ENCODE results near the gene BABAM1. TPM values are rescaled to one million over a fixed set of nuclear protein-coding genes. Genes with fewer than 3 reads are reported as not detected.

Gene BABAM1
- polyA plus RNA-seq, 12 donors = 73.5 to 168 (median 85.4) TPM; not detected in 1

DNA sequence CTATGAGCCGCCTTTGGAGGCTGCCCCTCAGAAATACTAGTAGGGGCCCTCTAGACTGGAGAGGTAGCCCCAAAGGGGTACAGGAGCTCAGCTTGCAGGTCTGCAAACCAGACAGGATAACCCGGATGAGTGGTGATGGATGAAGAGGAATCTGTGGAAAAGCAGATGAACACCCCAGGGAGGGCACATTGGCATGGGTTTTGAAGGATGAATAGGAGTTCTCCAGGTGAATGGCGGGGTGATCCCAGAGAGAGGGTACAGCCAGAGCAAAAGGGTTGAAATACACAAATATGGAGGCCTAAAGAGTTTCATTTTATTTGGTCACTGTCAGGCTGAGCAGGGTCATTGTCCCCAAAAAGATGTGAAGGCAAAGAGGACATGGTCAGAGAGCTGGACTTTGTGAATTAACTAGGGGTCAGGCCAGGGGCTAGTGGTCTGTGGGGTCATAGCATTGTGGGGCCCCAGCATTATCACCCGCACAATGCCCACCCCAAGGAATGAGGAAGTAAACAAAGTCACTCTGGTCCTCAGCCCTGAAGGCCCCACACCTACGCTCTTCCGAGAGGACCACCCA lies 26.3 kb upstream of the BABAM1 start:
- DNase-seq = no peak

DNA sequence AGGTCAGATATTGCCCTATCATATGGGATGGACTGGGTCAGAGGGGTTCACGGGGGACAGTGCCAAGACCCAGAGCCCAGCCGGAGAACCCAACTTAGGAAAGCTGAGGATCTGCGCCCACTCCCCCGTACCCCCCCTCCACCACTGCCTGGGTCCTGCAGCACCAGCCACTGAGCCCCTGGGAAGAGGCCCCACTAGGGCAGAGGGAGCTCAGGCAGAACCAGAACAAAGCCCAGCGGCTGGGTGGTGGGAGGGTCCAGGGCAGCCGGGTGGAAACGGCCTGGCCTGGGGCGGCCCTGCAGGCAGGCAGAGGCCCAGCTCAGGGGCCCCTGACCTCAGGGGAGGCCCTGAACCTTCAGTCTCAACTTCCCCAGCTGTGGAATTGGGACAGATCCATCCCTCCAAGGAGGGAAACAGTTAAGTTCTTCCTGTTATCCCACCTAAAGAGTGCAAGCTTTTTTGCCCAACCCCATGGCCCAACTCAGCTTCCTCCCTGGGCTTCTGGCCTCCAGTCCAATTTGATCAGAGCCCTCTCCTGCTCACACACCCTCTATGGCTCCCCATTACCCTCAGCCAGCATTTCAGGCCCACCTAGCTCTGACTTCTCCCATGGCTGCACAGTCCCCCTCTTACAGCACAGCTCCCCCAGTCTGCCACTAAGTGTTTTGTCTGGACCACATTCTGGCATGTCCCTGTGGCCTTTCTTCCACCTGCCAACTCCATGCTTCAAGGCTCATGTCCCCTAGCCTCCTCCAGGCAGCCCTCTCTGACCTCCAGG lies 24.6 kb upstream of the BABAM1 start:
- DNase-seq = no peak

DNA sequence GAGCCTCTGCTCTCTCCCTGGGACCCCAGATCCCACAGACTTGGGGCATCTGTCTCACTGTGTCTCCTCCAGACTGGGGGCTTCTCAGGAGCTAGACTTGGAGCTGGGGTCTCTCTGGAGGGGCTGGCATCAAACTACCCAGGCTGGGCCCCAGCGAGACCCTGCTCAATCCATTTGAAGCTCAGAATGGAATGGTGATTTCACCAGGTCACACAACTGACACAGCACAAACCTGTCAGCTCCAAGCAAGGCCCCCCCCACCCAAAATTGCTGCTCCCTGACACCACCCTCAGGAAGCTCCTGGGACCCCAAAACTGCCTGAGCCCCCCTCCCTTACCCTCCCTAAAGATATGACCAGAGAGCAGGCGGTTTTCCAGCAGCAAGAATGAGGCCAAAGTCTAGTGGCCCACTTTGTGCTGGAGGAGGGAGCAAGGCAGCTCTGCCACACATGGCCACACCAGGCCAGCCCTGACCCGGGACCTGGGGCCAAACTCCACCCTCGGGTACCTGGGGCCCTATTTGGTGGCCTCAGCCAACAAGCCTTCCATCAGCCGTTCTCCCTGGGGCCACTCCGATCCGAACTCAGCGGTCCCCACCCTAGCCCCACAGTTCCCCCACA lies 23.9 kb upstream of the BABAM1 start:
- DNase-seq = no peak

DNA sequence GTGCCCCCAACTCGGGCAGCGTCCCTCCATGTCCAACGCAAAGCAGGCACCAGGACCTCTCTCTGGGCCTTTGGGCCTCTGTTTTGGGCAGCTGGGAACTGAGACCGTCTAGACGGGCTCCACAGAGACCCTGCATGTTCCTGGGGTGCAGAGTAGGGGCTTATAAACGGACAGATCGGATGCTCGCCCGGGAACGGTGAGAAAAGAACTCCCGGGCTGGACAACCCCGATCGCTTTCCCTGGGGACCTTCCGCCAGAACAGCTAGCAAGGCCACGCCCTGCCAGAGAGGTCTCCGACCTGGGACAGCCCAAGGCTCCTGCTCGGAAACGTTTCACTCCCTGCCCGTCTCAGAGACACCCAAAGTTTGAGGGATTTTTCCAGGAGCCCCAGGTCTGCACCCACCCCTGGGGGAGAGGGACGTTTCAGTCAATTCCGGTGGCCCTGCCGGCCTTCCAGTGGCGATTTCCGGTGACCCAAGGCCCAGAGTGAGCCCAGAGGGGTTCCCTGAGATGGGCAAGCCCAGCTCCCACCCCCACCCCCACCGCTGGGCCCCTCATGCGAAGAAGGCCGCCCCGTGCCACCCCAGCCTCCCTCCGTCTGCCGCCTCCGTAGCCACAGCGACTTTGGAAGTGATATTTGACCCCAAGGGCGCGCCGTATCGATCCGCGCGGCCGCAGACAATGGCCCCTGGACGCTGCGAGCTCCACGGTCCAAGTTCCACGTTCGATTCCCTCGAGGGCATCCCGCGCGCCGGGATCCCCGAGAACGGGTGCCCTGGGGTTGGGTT lies 23.2 kb upstream of the BABAM1 start:
- DNase-seq = no peak

DNA sequence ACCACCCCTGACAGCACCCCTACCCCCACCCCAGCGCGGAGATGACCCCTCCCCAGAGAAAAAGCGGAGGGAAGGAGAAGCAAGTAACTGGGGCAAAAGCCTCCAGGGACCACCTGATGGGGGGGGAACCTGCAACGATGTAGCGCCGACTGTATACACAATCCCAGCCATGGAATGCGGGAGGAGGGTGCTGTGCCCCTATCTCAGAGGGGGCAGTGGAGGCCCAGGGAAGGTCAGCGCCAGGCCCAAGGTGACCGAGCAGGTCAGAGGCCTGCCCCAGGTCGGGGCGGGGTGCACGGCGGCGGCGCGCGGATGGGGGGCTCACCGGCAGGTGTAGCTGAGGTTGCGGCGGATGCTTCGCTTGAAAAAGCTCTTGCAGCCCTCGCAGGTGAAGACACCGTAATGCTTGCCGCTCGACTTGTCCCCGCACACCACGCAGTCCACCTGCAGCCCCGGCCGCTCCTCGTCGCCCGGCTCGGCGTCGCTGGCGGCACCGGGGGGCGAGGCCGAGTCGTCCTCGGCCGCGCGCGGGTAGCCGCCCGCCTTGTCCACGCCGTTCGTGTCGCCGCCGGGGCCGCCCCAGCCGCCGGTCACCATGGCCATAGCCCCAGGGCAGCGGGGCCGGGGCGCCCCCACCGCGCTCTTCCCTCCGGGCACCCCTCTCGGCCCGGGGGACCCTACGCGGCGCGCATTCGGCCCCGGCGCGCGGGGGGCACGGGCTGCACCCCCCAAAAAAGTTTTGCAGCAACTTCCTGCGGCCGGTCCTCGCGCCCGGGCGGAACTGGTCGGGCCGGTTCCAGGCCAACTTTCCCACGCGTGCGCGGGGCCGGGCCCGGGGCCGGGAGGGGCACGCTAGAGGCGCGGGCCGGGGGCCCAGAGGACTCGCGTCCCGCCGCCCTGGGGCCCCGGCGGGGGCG lies 22.4 kb upstream of the BABAM1 start:
- no peak for DNase-seq

DNA sequence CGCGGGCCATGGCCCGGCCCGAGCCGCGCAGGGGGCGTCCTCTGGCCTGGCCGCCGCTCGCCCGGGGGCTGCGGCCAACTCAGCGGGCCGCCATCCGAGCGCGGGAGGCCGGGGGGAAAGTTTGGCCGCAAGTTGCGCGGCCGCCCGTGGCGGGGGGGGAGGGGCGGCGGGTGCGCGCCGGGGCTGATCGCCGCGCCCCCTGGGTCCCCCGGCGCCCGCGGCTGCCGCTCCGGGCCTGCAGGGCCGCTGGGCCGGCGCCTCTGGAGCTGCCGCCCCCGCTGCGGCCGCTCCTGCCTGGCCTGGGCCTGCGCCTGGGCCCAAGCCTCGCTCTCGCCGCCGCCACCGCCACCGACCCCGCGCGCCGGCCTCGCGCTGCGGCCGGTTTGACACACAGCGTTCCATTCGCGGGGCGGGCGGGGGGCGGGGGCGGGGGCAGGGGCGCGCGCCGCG lies 21.7 kb upstream of the BABAM1 start, which contains the start of gene NR2F6:
Gene NR2F6, minus strand, starts transcription at position 385 of the 450 bp plus-strand sequence. CDS start 699 bp downstream, outside the sequence.
- DNase-seq = no peak

DNA sequence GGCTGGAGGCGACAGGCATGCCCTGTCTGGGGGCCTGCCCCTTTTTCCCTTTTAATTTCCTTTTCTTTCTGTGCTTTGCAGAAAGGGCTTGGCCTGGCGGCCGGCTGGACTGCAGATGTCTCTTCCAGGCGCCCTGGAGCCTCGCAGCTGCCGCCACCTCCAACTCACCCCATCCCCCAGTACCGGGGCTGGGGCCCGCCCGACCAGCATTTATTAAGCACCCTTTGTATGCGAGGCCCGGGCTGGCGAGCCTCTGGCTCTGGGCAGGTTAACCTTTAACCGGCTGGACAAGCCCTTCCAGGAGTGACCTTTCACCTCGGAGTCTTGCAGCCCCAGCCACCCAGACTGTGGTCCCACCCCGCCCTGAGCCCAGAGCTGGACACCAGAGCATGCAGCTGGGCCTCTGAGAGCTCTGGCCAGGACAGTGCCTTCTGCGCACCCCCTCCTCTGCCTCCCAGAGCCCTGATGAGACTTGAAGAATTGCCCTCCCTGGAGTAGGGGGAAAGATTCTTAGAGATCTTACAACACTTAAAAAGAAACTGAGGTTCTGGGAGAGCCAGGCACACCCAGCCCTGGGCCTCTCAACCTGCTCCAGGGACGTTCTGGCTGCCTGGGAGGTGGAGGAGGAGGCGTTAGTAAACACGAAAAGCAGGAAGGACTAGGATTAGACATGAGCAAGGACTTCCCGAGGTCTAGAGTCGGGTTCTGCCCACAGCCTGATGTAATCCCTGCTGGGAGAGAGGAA lies 20.4 kb upstream of the BABAM1 start:
- peak; percentile 75 for DNase-seq

DNA sequence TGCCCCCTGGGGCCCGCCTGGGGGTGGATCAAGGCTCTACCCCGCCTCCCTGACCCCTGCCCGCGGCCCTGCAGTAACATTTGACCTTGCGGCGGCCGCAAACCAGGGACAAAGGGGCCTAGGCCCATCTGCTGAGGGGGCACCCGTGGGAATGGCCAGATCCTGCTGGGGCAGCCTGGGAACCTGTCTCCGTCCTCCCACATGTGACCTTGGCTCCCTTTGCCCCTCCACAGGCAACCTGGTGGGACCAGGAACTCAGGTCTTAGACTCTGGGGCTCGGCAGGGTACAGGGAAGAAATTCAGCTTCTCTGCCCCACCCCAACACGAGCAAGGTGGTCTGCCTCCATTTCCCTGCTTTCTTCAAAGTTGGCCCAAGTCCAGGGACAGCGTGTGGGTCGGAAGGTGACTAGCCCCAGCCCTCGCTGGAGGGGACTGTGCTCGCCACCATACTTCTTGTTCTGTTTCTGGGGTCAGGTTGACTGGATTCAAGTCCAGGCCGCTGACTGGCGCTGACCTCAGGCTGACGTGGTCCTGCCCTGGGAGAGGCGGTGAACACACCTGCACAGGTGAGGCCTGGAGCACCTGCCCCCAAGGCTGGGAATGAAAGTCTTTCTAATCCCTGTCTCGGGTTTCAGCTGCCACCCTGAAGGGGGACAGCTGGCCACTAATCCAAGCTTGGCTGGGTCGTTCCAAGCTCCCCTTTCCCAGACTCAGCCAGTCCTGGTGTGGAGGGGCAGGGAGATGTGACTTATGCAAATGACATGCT lies 19.0 kb upstream of the BABAM1 start:
- DNase-seq = no peak

DNA sequence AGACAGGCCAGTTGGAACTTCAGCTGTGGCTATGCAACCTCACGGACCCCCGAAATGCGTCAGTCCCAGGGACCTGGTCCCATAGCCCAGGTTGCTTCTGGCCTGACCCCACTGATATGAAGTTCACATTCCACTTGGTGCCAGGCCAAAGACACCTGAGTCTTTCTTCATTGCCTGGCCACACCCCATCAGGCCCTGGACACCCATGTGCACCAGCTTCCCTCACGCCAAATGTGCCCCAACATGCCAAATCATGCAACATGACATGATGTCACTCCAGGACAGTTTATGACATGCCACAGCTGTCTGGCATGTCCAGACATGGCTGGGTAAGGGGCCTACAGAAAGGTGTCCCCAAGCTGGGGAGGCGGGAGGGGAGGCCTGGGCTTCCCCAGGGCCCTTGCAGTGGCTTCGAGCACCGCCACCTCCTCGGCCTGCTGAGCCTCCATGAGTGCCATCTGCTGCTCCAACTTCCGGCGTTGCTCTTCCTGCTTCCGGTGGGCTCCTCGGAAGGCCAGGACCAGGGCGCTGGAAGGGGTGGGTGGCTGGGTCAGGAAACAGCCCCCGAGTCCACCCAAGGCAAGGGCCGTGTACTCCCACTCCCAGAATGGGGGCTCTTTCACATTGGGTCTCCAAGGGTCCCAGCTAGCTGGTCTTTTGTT lies 17.2 kb upstream of the BABAM1 start:
- no peak for DNase-seq

DNA sequence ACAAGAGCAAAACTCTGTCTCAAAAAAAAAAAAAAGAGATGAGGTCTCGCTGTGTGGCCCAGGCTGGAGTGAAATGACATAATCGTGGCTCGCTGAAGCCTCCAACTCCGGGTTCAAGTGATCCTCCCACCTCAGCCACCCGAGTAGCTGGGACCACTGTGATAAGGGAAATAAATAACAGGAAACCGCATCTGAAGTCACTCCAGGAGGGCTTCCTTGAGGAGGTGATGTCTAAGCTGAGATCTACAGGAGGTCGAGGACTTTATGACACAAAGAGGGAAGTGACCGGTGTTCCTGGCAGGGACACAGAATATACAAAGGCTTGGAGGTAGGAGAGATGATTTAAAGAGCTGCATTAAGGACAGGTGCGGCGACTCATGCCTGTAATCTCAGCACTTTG lies 12.6 kb upstream of the BABAM1 start:
- DNase-seq = no peak

DNA sequence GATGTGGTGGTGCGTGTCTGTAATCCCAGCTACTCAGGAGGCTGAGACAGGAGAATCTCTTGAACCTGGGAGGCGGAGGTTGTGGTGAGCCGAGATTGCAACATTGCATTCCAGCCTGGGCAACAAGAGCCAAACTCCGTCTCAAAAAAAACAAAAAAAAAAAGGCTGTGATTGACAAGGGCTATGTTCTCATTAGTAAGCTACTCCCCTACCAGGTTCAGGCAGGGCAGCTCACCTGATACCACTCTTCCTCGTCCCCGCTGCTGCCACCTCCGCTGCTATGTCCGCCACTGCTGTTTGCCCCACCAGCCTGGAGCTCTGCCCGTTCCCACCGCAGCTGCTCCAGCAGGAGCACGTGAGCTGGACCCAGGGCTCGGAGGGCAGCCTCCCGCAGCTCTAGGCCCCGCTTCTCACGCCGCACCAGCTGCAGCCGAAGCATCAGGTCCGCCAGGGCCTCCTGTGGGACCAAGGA lies 12.1 kb upstream of the BABAM1 start:
- DNase-seq = no peak

DNA sequence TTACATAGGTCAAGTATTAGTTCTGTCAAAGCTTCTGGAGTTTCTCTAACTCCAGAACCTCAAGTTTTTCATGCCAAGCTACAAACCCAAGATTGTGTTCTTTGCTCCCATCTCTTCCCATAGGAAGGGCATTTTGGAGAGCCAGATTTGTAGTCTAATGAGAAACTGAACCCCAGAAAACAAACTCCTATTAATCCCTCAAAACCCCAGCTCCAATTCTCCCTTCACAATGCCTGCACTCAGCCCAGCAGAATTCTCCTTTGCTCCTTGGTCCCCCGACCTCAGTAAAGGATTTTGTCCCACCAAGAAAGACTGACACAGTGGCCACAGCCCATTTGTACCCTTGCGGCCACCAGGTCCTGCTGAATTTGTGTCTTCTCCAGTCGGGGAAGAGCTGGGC lies 11.1 kb upstream of the BABAM1 start:
- DNase-seq = no peak

DNA sequence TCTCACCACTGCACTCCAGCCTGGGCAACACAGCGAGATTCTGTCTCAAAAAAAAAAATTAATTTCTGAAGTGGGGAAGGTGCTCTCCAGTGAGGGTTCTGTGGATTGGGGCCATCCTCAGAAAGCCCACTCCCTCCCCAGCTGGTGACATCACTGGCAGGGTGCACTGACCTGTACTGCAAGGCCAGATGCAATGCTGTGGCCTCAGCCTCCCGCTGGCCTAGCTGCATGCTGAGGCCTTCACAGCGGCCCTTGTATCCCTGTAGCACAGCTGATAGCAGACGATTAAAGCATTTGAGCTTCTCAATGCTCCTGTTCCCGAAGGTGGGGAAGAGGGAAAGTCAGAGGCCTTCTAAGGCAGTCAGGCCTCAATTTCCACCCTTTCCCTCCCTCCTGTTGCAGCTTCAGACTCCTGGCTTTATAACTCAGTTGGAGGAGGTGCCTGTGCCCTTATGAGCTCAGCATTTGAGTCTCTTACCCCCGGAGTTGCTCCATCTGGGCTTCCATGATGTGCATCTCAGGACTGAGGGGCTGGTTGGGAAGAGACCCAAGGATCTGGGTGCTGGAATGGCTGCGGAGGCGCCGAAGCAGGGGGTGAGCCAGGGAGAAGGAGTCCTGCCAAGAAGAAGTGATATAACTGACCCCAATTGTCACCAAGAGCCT lies 8.0 kb upstream of the BABAM1 start:
- no peak for DNase-seq

DNA sequence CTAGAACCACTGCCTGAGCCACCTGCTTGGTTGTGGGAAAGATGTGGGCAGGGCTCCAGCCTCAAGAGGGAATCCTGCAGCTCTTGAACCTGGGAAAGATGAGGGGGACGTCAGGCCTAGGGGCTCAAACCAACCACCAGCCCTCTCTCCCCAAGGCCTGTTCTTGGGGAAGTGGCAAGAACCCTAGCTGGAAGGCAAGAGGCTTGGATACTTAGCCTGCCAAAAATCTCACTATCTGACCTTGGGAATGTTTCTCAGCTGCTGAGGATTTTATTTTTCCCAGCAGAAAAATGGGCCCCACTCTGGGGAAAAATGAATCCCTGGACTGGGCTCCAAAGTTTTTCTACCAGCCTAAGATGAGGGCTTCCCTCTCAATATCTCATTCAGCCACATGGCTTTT lies 7.3 kb upstream of the BABAM1 start:
- DNase-seq = no peak

DNA sequence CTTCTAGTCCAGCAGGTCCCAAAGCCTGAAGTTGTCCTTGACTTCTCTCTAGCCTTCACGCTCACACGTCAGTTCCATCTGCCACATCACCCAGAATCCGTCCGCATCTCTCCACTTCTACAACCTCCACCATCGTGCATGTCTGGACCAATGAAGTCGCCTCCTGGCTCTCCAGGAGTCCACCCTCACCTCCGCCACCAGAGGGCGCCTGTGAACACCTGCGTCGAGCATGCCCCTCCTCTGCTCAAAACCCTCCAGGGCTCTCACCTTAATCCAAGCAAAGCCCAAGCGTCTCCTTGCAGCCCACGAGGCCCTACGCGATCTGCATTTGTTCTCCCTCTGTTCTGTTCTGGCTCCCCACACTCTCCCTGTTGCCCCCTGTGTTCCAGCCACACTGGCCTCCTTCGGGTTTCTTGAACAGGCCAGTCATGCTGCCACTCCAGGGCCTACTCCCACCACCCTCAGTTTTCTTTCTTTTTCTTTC lies 6.4 kb upstream of the BABAM1 start:
- no peak for DNase-seq

DNA sequence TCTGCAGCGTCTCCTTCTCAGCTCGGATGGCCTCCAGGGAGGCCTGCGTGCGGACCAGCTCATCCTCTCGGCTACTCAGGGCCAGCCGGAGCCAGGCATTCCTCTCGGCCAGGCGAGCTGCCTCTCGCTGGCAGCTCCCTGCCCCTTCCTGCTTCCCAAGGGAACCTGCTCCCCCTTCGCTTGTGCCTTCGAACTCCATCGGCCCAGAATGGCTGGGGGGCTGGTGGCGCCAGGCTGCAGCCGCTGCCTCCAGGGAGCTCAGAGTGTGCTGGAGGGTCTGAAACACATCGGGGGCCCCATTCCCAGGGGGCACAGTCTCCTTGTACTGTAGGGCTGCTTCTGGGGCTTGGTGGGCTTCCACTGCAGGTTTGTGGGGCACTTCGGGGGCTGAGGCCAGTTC lies 4.7 kb upstream of the BABAM1 start:
- DNase-seq = no peak

DNA sequence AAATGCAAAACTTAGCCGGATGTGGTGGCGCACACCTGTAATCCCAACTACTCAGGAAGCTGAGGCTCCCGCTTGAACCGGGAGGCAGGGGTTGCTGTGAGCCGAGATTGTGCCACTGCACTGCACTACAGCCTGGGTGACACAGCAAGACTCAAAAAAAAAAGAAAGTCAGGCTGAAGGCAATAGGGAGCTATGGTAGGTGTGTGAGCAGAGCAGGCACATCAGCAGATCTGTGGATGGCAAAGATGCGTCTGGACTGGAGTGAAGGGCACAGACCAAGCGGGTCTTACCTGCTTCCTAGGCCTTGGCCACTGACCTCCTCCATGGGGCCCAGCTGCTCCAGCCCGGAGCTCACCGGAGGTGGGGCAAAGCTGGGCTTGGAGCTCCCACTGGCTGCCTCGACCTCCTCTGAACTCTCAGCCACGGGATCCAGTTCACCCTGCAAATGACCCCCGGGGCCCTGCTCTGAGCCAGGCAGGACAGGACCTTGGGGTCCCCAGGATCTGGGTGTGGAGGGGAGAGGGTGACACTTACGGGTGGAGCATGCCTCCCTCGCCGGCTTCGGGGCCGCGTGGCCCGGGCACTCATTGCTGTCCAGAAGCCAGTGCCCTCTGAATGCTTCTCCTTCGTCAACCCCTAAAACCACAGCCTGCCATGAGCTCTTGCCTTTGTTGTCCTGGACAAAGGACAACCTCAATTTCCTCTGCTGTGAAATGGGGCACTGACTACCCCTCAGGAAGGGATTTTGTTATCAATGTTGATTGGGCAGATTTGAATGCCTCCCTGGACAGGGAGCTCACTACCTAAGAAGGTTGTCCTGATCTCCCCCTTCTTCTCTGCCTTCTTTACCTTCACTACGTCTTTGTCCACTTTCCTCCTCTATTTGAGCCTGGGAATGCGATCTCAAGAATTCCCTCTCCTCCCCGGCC lies 3.3 kb upstream of the BABAM1 start:
- no peak for DNase-seq

Data from muscle of arm (tissue), 12 donors.